Stimulated activated CD8-positive, alpha-beta memory T cell treated with anti-CD3 and anti-CD28 coated beads, Interleukin-2, amount 100 ng/mL, for 48 hours (primary cell): ENCODE data around the gene MYL12B.

Experiments
- DNase-seq, 2 donors: peaks; one replicate each; pipeline ENCODE4 v3.0.0-alpha.2; 2020; ENCODE audit warnings: low read depth in 2 of 2

Gene MYL12B

DNA sequence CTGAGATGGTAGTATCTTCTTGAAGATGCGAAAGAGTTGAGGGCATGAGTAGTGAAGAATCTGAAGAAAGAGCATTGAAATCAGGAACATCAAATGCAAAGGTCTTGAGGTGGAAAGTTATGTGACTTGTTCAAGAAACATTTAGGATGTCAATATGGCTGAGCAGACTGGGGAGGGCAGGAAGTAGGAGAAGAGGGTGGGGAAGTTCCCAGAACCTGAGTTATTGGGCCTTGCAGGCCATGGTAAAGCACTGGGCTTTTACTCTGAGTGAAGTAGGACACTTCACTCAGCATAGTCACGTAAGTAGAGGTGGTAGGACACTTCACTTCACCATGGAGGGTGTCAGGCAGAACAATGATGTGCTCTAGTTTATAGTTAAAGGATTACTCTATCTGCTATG, 26.1 kb upstream of the MYL12B start:
- DNase-seq = no peak

DNA sequence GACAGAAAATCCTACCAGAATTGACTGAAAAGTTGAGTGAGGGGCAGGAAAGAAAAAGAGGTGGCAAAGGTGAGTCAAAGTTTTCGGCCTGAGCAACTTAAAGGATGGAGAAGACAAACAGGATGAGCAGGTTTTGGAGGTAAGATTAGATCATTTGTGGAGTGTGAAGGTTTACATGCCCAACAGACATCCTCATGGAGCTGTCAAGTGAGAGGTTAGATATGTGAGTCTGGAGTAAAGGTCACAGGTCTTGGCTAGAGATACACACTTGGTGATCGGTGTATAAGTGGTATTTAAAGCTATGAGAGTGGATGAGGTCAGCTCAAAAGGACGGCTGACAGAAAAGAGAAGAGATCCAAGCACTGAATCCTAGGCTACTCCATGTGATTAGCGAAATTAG, 25.5 kb upstream of the MYL12B start:
- DNase-seq = no peak

DNA sequence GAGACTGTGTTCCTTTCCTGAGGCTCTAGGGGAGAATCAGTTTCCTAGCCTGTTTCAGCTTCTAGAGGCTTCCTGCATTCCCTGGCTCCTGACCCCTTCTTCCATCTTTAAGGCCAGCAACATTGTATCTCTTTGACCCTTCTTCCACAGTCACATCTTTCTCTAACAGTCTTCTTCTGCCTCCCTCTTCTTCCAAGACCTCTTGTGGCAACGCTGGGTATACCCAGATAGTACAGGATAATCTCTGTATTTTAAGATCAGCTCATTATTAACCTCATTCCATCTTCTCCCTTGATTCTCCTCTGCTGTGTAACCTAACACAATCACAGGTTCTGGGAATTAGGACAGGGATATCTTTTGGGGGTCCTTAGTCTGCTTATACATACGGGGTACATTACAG, 23.2 kb upstream of the MYL12B start:
- no peak for DNase-seq

GRCh38 chr18:3245185-3245564, 16.8 kb upstream of the MYL12B start:
- no peak for DNase-seq

DNA sequence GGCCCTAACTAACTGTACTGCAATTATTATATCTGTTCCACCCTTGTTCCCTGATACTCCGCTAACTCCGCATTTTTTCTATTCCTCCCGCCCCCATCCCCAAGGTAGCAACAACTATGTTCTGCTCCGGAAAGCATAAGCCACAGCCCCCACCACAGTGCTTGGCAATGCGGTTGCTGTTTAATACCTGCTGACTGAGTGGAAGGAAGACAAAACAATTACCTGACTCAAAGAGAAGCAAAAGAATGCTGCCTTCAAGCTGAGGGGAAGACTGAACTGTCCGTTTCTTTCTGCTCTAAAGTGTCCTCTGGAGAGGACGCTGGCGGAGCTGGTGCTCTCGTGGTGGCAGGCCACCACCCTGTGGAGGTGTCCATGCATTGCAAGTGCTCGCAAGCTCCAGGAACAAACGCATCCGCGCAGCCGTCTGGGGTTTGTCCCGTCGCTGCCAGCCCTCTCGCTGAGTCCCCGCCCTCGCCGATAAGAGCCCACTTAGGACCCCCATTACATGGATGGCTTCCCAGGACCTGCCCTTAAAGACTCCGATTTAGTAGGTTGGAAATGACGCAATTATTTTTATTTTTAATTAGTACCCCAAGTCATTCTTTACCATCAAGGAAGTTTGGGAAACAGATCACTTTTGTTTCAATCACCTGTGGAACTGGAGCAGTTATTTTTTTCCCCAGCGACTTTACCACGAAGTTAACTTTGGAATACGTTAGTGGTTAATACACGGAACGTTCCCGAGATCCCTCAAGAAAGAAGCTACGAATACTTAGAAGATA, 15.9 kb upstream of the MYL12B start:
- DNase-seq = peak; percentile 69 to 74

DNA sequence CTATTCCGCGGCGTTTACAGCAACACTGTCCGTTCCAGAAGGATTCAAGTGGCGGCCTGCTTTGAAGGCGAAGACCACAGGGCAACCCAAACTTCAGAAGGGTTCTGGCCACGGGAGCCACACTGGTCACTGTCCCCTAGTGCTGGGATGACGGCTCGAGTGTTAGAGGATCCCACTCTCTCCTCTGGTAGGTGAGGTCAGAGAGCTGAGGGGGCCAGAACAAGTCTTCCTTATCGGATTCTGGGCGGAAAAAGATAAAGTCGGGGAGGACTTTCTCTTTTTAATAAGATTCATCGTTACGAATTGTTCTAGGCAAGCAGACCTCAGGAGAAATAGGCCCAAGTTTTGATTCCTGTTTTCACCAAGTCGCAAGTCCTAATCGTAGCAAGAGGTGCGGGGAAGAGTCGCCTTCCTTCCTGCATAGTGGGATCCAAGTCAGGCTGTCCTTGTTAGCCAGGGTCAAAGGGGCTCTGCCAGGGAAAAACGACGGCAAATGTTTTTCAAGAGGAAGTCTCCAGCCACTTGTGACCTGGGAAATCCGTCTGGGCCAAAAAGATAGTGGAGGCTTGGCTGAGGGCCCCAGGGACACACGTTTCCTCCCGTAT, 15.2 kb upstream of the MYL12B start:
- DNase-seq = no peak

- peak; percentile 96 to 97 for DNase-seq
Measured at GRCh38 chr18:3247240-3248061, 14.5 kb upstream of the MYL12B start, which contains the start of gene MYL12A. MYL12A (plus strand) TSS chr18:3247801; CDS start chr18:3253248, 5,447 bp downstream.

- DNase-seq = no peak
Measured at GRCh38 chr18:3248062-3248657, 13.8 kb upstream of the MYL12B start.

GRCh38 chr18:3248658-3249359, 13.1 kb upstream of the MYL12B start:
- no peak for DNase-seq

DNA sequence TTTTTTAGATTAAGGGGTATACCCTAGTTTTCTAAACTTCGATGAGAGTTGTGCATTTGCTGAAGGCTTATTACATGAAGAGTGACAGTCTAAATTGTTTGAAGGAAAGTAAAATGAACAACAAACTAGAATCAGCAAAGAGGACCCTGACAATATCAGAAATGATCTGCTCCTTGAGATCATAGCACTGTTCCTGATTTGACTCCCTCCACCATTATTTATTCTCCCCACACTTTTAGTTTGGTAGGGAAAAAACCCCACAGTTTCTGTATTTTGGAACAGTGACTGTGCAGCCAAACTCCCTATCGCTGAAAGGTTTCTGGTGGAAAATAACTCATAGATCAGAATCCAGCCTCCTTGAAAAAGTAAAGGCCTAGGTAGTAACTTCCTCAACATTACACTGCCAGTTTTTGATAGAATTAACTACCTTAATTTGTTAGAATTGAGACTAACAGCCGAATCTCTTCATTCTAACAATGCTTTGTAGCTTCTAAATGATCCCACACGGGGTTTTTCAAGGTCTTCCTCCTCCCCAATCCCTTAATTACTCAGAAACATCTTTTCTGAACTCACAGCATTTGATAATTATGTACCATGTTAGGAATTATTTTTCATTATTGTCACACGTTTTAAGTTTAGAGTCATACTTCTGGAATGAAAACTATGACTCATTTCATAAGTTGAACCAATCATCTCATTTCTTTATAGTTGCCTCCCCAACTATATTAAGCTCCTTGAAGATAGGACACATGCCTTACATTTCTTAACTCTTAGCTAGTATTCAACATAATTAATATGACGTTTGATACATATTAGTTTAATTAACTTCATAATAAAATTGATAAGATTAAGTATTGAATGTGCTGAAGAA, 11.5 kb upstream of the MYL12B start:
- no peak for DNase-seq

DNA sequence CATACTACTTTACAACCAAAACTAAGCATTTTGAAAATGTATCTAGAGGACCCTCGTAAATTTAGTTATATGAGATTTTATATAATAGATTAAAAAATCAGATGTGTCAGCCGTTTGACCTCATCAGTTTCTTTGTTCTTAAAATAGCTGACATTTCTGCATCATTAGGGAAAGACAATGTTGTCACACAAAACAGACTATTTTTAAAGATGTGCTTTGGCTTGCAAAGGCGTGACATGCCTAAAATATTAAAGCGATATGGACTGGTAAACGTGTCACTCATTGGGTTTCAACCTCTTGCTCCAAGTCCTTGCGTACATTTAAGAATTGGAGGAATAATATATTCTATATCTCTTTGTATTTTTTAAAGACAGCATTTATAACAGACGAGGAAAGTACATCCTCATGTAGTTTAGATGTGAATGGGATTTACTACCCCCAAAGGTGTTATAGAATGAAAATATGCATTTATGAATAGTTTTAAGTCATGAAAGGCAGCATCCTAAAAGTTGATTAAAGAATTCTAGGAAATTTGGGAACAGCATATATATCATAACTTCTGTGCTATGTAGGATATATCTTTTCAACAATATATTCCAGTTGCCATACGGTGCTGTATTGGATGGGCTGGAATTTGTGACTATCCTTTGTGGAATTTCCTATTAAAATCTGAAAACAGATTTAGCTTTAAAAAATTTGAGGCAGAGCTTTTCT, 10.5 kb upstream of the MYL12B start:
- no peak for DNase-seq

DNA sequence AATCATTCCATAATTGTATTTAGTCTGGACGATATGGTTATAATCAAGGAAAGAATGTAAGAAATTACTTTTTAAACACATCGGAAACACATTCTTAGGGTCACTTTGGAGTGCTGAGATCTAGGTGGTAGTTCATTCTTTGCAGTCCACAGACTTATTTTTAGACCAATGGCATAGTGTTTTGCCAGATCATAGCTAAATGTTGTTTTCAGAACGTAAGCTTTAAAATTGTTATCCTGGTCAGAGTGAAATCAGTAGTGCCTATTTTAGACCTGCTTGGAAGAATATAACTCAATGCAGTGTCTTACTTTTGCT, 10.0 kb upstream of the MYL12B start:
- no peak for DNase-seq

GRCh38 chr18:3252843-3253242, 9.1 kb upstream of the MYL12B start:
- no peak for DNase-seq

DNA sequence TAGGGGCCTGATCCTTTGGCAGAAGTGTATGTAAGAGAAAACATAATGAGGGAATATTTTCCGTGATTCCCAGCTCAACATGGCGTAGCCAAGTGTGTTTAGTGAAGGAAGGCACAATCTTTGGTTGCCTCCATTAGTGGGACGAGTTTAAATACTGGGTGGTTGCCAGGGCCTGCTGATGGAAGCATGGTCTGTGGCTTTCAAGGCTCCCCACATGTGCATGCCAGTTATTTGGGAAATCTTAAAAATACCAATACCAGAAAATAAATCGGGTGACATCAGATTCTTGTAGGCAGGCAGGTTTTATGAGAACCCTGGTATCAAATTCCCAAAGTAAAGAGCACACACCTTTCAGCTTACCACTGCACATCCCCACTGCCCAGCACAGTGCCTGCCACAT, 7.2 kb upstream of the MYL12B start:
- DNase-seq = no peak

- DNase-seq = no peak
Measured at GRCh38 chr18:3255611-3256165, 6.2 kb upstream of the MYL12B start.

- no peak for DNase-seq
Measured at GRCh38 chr18:3256693-3257626, 5.0 kb upstream of the MYL12B start.

- DNase-seq = no peak
Measured at GRCh38 chr18:3257627-3258120, 4.3 kb upstream of the MYL12B start.

- DNase-seq = no peak
Measured at GRCh38 chr18:3260995-3261372, 949 bp upstream of the MYL12B start.
